Body of pancreas (tissue), 4 donors: Measurements from ENCODE around the gene PTPRM. TPM values are rescaled to one million over a fixed set of nuclear protein-coding genes. Genes with fewer than 3 reads are reported as not detected.

Source experiments
- ATAC-seq: fragments of 150-250 bp; one replicate; pipeline ENCODE4 v1.9.1; 2016
- DNase-seq, 4 donors: peaks; one replicate each; pipeline ENCODE4 v3.0.0-alpha.2; 2019
- H3K27ac ChIP-seq, 4 donors: fragments of 200-600 bp; sonication (generic); 1 replicate in 3 of 4; 2 replicates in 1 of 4; pipeline versions ENCODE4 v1.5.1 to v1.6.1; 2016 to 2019; ENCODE audit warnings: mild to moderate bottlenecking in 1 of 4, mixed read lengths in 1 of 4, moderate library complexity in 1 of 4
- H3K27me3 ChIP-seq, 2 donors: fragments of 200-600 bp; sonication (generic); one replicate each; pipeline ENCODE4 v1.6.0; 2016; ENCODE audit warnings: mild to moderate bottlenecking in 1 of 2
- H3K36me3 ChIP-seq, 2 donors: fragments of 200-600 bp; sonication (generic); replicated peaks in 1 of 2; 2 replicates each; pipeline ENCODE4 v1.5.1; 2016; ENCODE audit warnings: low read depth in 2 of 2; ENCODE audit not compliant: insufficient read depth in 1 of 2
- H3K4me1 ChIP-seq: fragments of 200-600 bp; sonication (generic); one replicate; pipeline ENCODE4 v1.6.0; 2016
- H3K4me3 ChIP-seq, 2 donors: fragments of 200-600 bp; sonication (generic); 1 replicate in 1 of 2; 2 replicates in 1 of 2; pipeline ENCODE4 v1.5.1; 2016 to 2019
- H3K9me3 ChIP-seq, 3 donors: fragments of 200-600 bp; sonication (generic); 1 replicate in 2 of 3; 2 replicates in 1 of 3; pipeline ENCODE4 v1.5.1; 2016
- CTCF ChIP-seq, 7 experiments: fragments of 450-650 bp in 4 of 7; fragments of 200-600 bp in 3 of 7; sonication (generic) in 3 of 7; IDR thresholded peaks; one replicate each; pipeline ENCODE4 v1.5.1; 2016 to 2019; ENCODE audit warnings: antibody characterized with exemption in 7 of 7
- POLR2A ChIP-seq, 3 donors: fragments of 450-650 bp; IDR thresholded peaks; one replicate each; pipeline ENCODE4 v1.6.1; 2016; ENCODE audit warnings: antibody characterized with exemption in 3 of 3, mild to moderate bottlenecking in 2 of 3
- WGBS, 2 donors: methylation state at CpG; one replicate each; pipeline ENCODE4 v1.1.5; 2017; 5-methylcytosine and 5-hydroxymethylcytosine counted together
- intact Hi-C: fragments of 100-400 bp; cut with DNase I; formaldehyde crosslinking; loops from one replicate; pipeline ENCODE4 v1.15.1; 2023
- total RNA-seq, 2 donors: library from RNA; depleted of rRNA; stranded (reverse); fragments of >200 nt; gene quantifications; one replicate each; pipeline ENCODE4 v1.1.0, GENCODE V29; 2016

PTPRM gene
- total RNA-seq, 2 donors from 2014 or later, result 38.2 to 48.0 TPM

DNA sequence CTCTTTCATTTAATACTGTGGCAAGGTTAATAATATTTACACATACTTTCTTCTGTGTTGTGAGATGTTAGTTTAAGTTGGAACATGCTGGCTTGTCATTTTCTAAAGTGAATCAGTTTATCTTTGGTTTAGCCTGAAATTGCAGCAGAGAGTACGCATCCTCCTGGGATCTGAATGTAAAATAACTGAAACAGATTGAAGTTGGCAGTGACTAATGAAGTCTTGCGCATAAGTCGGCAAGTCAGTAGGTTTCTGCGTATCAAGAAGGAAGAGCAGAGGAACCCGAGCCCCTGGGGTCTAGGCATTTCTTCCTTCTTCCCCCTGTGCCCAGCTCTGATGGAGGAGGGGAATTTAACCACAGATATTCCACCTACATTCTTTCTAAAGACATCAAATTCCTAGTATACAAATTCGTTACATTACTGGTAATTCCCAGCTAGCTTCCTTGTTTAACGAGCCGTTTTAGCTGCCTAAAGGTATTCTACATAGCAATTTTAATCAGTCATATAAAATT lies 650.0 kb downstream of the PTPRM start:
- no peak for DNase-seq
- intact Hi-C loops, result no loop called here
- 88 to 90% methylated on average over 8 of the region's 8 CpGs for WGBS, 2 donors
- TF ChIP-seq POLR2A (IDR thresholded peaks at IDR 0.05) (no peak), CTCF (IDR thresholded peaks at IDR 0.05) (no peak)
- H3K4me3 ChIP-seq, result no peak overlapping the region
- no peak overlapping the region for H3K27ac ChIP-seq
- no peaks in the 10 kb centered on the region for H3K27me3 ChIP-seq
- no peaks in the 10 kb centered on the region for H3K9me3 ChIP-seq
- no peaks in the 10 kb centered on the region for H3K4me1 ChIP-seq
- no peak for ATAC-seq
- no peaks in the 10 kb centered on the region for H3K36me3 ChIP-seq

- Histone ChIP-seq H3K4me1 (no peaks in the 10 kb centered on the region), H3K9me3 (no peaks in the 10 kb centered on the region), H3K4me3 (no peak overlapping the region), H3K27ac (no peak overlapping the region), H3K27me3 (no peaks in the 10 kb centered on the region), H3K36me3 (no peaks in the 10 kb centered on the region)
- intact Hi-C loops, result no loop called here
- DNase-seq (no peak), ATAC-seq (no peak)
- WGBS, 2 donors, result 94 to 95% methylated on average over 4 of the region's 4 CpGs
- no peak for TF ChIP-seq CTCF (IDR thresholded peaks at IDR 0.05)
- TF ChIP-seq POLR2A (IDR thresholded peaks at IDR 0.05), result no peak
These were observed 651.1 kb downstream of the PTPRM start for GRCh38 chr18:8218197-8218596.

- Histone ChIP-seq H3K27me3 (no peaks in the 10 kb centered on the region), H3K4me3 (no peak overlapping the region), H3K27ac (no peak overlapping the region), H3K36me3 (no peaks in the 10 kb centered on the region), H3K4me1 (no peaks in the 10 kb centered on the region), H3K9me3 (no peaks in the 10 kb centered on the region)
- WGBS, 2 donors, result 80 to 85% methylated on average over 3 of the region's 3 CpGs
- DNase-seq, result no peak
- no peak for ATAC-seq
- intact Hi-C loops, result no loop called here
- TF ChIP-seq CTCF (IDR thresholded peaks at IDR 0.05) (no peak), POLR2A (IDR thresholded peaks at IDR 0.05) (no peak)
These were observed 654.3 kb downstream of the PTPRM start for GRCh38 chr18:8221452-8221851.

DNA sequence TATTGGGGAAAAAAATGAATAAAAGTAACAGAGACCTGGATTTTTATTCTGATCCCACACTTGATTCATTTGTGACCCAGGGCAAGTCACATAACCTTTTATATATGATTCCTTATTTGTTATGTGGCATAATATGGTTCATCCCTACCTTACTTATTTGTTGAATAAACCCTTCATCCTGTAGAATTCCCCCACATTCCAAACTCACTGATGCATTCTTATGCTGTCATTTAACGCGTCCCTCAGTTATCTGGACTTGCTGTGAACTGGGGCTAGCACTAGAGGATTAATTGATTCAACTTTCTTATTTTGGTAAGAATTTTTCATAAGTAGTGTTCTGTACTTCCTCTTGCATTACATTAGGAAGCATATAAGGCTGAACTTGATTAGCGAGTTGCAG lies 657.5 kb downstream of the PTPRM start:
- TF ChIP-seq POLR2A (IDR thresholded peaks at IDR 0.05) (no peak), CTCF (IDR thresholded peaks at IDR 0.05) (no peak)
- Histone ChIP-seq H3K27me3 (no peaks in the 10 kb centered on the region), H3K27ac (no peak overlapping the region), H3K36me3 (no peaks in the 10 kb centered on the region), H3K4me3 (no peak overlapping the region), H3K9me3 (no peaks in the 10 kb centered on the region), H3K4me1 (no peaks in the 10 kb centered on the region)
- DNase-seq (no peak), ATAC-seq (no peak)
- intact Hi-C loops, result no loop called here
- 94 to 96% methylated on average over 3 of the region's 3 CpGs for WGBS, 2 donors

- ATAC-seq (no peak), DNase-seq (no peak)
- 77 to 84% methylated on average over 5 of the region's 5 CpGs for WGBS, 2 donors
- no peak overlapping the region for H3K27ac ChIP-seq
- H3K4me3 ChIP-seq, result no peak overlapping the region
- H3K4me1 ChIP-seq, result no peaks in the 10 kb centered on the region
- no peak for TF ChIP-seq POLR2A (IDR thresholded peaks at IDR 0.05)
- no peak for TF ChIP-seq CTCF (IDR thresholded peaks at IDR 0.05)
- no peaks in the 10 kb centered on the region for H3K36me3 ChIP-seq
- no peaks in the 10 kb centered on the region for H3K9me3 ChIP-seq
- no peaks in the 10 kb centered on the region for H3K27me3 ChIP-seq
- intact Hi-C loops, result no loop called here
These were observed 661.9 kb downstream of the PTPRM start for GRCh38 chr18:8229040-8229439.
